ENCODE measurements around the gene GNAI3.

GNAI3 gene

GRCh38 chr1:109546311-109547109, 1.9 kb upstream of the GNAI3 start:
- DNase-seq (ENCODE audit: low read depth): peak; percentile 85

- no peak for DNase-seq (ENCODE audit: low read depth)
Measured at GRCh38 chr1:109547463-109548320, 723 bp upstream of the GNAI3 start.

GRCh38 chr1:109556563-109556962, 8.1 kb downstream of the GNAI3 start:
- no peak for DNase-seq (ENCODE audit: low read depth)

- DNase-seq (ENCODE audit: low read depth): no peak
Measured at GRCh38 chr1:109557520-109557919, 9.1 kb downstream of the GNAI3 start.

GRCh38 chr1:109559995-109560394, 11.6 kb downstream of the GNAI3 start:
- no peak for DNase-seq (ENCODE audit: low read depth)

- DNase-seq (ENCODE audit: low read depth): no peak
Measured at GRCh38 chr1:109564194-109564878, 15.9 kb downstream of the GNAI3 start.

- DNase-seq (ENCODE audit: low read depth): no peak
Measured at GRCh38 chr1:109565241-109565640, 16.8 kb downstream of the GNAI3 start.

GRCh38 chr1:109566982-109567381, 18.6 kb downstream of the GNAI3 start:
- DNase-seq (ENCODE audit: low read depth): no peak

- no peak for DNase-seq (ENCODE audit: low read depth)
Measured at GRCh38 chr1:109567877-109568672, 19.7 kb downstream of the GNAI3 start.

- DNase-seq (ENCODE audit: low read depth): no peak
Measured at GRCh38 chr1:109569323-109569722, 20.9 kb downstream of the GNAI3 start.

GRCh38 chr1:109570414-109570813, 22.0 kb downstream of the GNAI3 start:
- DNase-seq (ENCODE audit: low read depth): no peak

- DNase-seq (ENCODE audit: low read depth): no peak
Measured at GRCh38 chr1:109573785-109574184, 25.4 kb downstream of the GNAI3 start.

GRCh38 chr1:109578947-109579443, 30.6 kb downstream of the GNAI3 start:
- peak; percentile 33 for DNase-seq (ENCODE audit: low read depth)

GRCh38 chr1:109579491-109579890, 31.1 kb downstream of the GNAI3 start:
- DNase-seq (ENCODE audit: low read depth): no peak

- DNase-seq (ENCODE audit: low read depth): no peak
Measured at GRCh38 chr1:109582021-109582420, 33.6 kb downstream of the GNAI3 start.

GRCh38 chr1:109584766-109585165, 36.4 kb downstream of the GNAI3 start:
- DNase-seq (ENCODE audit: low read depth): no peak

- DNase-seq (ENCODE audit: low read depth): no peak
Measured at GRCh38 chr1:109586055-109586454, 37.6 kb downstream of the GNAI3 start.

GRCh38 chr1:109589177-109589576, 40.8 kb downstream of the GNAI3 start:
- DNase-seq (ENCODE audit: low read depth): no peak

- no peak for DNase-seq (ENCODE audit: low read depth)
Measured at GRCh38 chr1:109589679-109590078, 41.3 kb downstream of the GNAI3 start.

- no peak for DNase-seq (ENCODE audit: low read depth)
Measured at GRCh38 chr1:109592916-109593315, 44.5 kb downstream of the GNAI3 start.

- no peak for DNase-seq (ENCODE audit: low read depth)
Measured at GRCh38 chr1:109595531-109595930, 47.1 kb downstream of the GNAI3 start.

- DNase-seq (ENCODE audit: low read depth): no peak
Measured at GRCh38 chr1:109598156-109598555, 49.7 kb downstream of the GNAI3 start.
